Coronary artery (tissue), 2 donors: ENCODE data around the gene GATAD1.

Source experiments
- DNase-seq: peaks from one replicate; pipeline ENCODE4 v3.0.0-alpha.2; 2017; ENCODE audit warnings: low spot score
- H3K27ac ChIP-seq, 2 donors: fragments of 200-600 bp; sonication (generic); one replicate each; pipeline ENCODE4 v1.5.1; 2016 to 2019
- H3K4me3 ChIP-seq: fragments of 200-600 bp; sonication (generic); 2 replicates; pipeline ENCODE4 v1.5.1; 2016; ENCODE audit warnings: mild to moderate bottlenecking, moderate library complexity
- CTCF ChIP-seq: fragments of 200-600 bp; sonication (generic); IDR thresholded peaks from one replicate; pipeline ENCODE4 v1.5.1; 2019; ENCODE audit warnings: antibody characterized with exemption

The GATAD1 gene

DNA sequence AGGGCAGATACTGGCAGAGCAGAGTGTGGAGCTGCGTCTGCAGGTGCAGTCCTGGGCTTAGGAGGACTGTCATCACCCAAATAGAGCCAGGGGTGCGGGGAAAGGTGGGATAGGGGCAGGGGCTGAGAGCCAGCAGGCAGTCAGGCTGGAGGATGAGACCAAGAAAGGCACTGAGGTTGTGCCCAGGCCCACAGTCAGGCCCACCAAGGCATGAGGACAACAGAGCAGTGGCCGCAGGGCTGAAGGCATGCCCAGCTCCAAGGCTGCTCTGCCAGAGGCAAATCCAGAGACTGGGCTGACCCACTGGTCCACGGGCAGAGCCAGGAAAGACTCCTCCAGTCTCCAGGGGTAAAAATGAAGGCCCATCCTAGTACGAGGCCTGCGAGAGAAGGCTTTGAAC, 24.4 kb upstream of the GATAD1 start:
- no peak overlapping the region for H3K27ac ChIP-seq
- no peak for DNase-seq
- no peak overlapping the region for H3K4me3 ChIP-seq
- TF ChIP-seq CTCF: no peak

- Histone ChIP-seq H3K4me3 (peak overlapping the region; percentile 16), H3K27ac (no peak overlapping the region)
- TF ChIP-seq CTCF: no peak
- no peak for DNase-seq
These were observed 23.6 kb upstream of the GATAD1 start for GRCh38 chr7:92423710-92424131.

GRCh38 chr7:92425311-92425947, 21.9 kb upstream of the GATAD1 start:
- no peak overlapping the region for H3K4me3 ChIP-seq

GRCh38 chr7:92427193-92427592, 20.1 kb upstream of the GATAD1 start:
- H3K4me3 ChIP-seq: no peak overlapping the region

More at GRCh38 chr7:92425311-92425947, 21.9 kb upstream of the GATAD1 start:
- no peak for DNase-seq
- H3K27ac ChIP-seq: no peak overlapping the region
- TF ChIP-seq CTCF: no peak

DNA sequence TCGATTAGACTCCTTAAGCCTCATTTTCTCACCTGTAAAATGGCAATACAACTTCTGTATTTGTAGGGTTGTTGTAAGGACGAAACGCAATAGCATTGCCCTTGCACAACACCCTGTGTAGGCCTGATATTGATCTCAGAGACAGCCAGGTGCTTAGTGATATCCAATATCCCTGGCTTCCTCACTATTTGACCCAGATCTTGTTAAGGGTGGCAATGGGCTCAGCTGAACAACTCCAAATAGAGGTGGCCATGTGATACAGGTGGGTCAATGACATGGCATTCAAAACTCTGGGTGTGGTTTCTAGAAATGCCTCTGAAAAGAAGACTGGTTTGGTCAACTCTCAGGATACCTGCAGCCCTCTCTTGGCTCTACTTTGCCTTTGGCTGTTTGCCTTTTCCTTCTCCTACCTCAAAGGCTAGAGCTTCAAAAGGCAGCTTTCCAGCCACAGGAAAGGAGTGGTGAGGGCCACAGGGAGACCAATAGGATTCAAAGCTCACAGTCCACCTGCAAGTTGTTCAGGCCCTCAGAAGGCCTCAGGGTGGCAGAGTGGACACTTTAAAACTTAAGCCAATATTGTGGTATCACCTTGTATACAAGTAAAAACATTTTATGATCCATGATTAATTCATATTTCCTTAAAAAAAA, 14.9 kb upstream of the GATAD1 start:
- Histone ChIP-seq H3K27ac (no peak overlapping the region), H3K4me3 (no peak overlapping the region)
- no peak for TF ChIP-seq CTCF
- DNase-seq: no peak

More at GRCh38 chr7:92427193-92427592, 20.1 kb upstream of the GATAD1 start:
- no peak for DNase-seq
- TF ChIP-seq CTCF: no peak
- H3K27ac ChIP-seq: no peak overlapping the region

DNA sequence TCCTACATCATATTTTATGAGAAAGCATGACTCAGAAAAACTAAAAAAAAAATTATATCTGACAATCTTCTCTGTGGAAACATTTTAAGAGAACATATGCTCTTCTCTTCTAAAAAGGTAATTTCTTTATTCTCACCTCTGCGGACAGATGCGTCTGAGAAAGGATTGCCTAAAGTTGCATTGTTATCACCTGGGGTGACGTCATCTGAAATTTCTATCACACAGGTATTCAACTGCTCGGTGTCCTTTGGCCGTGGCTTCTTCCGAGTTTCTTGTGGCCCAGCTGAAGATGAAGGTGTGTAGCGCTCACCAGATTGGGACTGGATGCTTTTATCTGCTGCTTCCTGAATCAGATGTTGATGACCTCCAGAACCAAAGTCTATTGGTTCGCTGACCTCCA, 14.3 kb upstream of the GATAD1 start:
- Histone ChIP-seq H3K27ac (no peak overlapping the region), H3K4me3 (no peak overlapping the region)
- no peak for TF ChIP-seq CTCF
- no peak for DNase-seq

- DNase-seq: no peak
- no peak overlapping the region for H3K4me3 ChIP-seq
- no peak overlapping the region for H3K27ac ChIP-seq
- TF ChIP-seq CTCF: no peak
These were observed 11.7 kb upstream of the GATAD1 start for GRCh38 chr7:92435542-92435941.
